IPS-NIHi7 (cell line): ENCODE data around the gene L3MBTL4.
"Not testable (repeated sequence)": the region's sequence is repeated elsewhere in the genome, so short reads cannot be mapped to it uniquely, and the experiment has no call there.

Experiments used
- DNase-seq: peaks from one replicate; pipeline ENCODE4 v3.0.0; 2012; ENCODE audit warnings: mixed read lengths; ENCODE audit errors: extremely low spot score

The L3MBTL4 gene

DNA sequence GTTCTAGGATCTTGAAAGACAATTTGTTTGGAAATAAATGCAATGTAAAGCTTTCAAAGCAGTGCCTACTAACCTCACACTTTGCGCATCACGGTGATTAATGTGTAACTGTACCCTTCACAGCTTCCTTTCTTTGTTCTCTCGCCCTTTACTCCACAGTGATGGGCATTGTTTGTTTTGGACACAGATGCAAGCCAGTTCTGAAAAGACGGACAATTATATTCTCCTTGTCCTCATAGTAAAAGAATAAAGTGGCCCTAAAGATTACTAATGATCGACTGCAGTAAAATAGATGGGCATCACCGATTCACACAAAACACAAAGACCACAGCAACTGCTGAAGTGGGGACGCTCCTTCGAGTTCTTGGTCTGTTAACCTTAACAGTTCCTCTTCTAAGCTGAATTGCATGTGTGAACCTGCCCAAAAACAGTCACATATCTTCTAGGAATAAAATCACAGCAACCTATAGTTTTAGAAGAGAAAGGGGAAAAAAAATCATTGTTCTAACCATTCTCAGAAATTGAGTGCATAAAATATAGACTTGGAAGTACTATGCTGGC is 7.7 kb downstream of the L3MBTL4 start:
- DNase-seq, result no peak

GRCh38 chr18:6406075-6406909 is 8.4 kb downstream of the L3MBTL4 start:
- peak; percentile 30 for DNase-seq

- no peak for DNase-seq
Observed at GRCh38 chr18:6405237-6406074, 9.3 kb downstream of the L3MBTL4 start.

DNA sequence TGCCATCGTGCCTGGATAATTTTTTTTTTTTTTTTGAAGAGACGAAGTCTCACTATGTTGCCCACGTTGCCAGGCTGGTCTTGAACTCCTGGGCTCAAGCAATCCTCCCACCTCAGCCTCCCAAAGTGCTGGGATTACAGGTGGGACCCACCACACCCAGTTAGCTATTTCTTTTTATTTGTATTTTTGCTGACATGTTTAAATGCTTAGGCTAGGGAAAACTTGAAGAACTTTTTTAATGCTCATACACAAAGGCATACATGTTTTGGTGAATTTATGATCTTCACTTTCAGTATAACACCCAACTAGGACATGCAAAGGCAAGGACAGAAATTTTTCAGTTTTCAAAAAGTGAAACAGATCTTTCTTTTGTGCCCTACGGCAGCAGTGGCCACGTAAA is 9.9 kb downstream of the L3MBTL4 start:
- no peak for DNase-seq

DNA sequence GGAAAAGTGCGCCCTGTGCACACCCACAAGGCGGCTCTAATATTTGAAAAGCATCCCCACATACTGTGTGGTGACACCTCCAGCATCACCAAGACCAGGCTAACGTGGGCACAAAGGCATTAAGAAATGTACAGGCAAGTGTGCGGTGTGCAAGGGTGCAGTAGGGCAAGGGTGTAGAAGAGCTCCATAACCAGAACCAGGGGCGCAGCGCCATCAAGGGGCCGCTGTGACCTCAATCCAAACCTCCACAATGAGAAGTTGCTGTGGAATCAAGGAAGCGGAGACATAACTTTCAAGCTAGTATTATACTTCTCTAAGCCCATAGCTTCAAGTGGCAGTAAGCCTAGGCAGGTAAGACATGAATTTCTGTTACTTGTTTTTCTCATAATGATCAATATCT is 13.0 kb downstream of the L3MBTL4 start:
- DNase-seq, result peak; percentile 60

DNA sequence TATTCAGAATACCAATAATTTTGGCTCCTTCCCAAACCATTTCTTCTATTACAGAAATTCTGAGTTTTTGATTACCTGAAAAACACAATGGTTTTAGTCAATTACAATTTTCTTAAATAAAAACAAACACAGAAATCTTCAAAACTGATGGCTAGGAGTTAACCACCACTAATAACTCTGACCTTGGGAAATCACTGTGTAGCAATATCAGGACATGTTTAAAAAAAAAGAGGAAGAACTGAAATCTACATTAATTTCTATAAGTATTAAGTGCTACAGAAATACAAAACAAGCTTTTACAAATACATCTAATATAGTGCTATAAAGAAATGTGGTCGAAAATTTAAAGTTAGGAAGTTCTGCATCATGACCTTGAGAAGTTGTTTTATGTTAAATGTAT is 14.9 kb downstream of the L3MBTL4 start:
- DNase-seq, result no peak

GRCh38 chr18:6397931-6398566 is 16.7 kb downstream of the L3MBTL4 start:
- peak; percentile 29 for DNase-seq

DNA sequence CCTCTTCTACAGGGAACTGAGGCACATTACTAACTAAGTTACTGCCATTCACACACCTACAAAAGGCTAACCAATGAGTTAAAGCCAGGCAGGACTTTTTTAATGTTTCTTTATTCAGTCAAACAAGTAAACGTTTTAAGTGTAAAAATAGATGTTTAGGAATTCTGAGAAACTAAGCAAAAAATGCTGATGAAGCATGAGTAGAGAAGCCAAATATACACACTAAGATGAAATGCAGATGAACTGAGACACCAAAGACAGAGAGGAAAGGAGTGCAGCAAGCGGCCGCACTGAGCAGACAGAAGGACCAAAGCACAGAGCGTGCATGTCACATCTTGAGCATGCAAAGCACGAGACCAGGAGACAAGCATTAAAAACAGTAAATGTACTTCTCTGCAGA is 17.9 kb downstream of the L3MBTL4 start:
- DNase-seq, result no peak

DNA sequence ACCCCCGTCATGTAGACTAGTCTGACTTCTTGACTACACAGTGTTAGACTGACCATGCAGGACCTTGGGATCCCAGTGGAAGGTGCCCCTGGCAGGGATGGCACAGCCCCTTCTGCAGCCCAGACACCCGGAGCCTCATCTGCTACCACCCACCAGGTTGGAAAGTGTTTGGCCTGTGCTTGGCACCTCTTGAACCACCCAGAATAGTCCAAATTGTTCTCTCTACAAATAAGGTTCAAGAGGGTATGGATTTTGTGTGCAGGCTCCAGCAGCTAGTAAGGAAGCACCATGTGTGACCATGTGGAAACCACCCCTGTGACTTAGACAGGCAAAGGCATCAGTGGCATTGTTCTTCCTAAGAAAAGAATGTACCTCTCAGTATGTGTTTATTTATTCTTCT is 18.4 kb downstream of the L3MBTL4 start:
- no peak for DNase-seq

DNA sequence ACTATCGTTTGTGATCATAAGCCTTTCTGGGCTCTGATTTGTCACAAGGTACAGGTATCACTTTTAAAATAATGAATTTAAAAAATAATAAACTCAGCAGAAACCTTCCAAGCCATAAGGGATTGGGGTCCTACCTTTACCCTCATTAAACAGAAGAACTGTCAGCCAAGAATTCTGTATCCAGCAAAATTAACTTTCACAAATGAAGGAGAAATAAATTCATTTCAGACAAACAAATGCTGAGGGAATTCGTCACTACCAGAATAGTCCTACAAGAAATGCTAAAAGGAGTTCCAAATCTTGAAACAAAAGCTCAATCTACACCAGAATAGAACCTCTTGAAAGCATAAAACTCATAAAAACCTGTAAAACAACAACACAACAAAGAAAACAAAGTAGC is 25.7 kb downstream of the L3MBTL4 start:
- no peak for DNase-seq

DNA sequence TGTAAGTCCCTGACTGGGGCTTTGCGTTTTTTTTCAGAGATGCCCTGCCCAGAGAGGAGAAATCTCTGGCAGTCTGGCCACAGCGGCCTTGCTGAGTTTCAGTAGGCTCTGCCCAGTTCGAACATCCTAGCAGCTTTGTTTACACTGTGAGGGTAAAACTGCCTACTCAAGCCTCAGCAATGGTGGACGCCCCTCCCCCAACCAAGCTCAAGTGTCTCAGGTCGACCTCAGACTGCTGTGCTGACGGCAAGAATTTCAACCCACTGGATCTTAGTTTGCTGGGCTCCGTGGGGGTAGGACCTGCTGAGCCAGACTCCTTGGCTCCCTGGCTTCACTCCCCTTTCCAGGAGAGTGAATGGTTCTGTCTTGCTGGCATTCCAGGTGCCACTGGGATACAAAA is 31.7 kb downstream of the L3MBTL4 start:
- DNase-seq, result no peak

DNA sequence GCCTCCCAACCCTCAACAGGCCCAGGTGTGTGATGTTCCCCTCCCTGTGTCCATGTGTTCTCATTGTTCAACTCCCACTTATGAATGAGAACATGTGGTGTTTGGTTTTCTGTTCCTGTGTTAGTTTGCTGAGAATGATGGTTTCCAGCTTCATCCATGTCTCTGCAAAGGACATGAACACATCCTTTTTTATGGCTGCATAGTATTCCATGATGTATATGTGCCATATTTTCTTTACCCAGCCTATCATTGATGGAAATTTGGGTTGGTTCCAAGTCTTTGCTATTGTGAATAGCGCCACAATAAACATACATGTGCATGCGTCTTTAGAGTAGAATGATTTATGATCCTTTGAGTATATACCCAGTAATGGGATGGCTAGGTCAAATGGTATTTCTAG is 37.2 kb downstream of the L3MBTL4 start:
- not testable (repeated sequence) for DNase-seq

GRCh38 chr18:6376433-6377229 is 38.1 kb downstream of the L3MBTL4 start:
- no peak for DNase-seq

DNA sequence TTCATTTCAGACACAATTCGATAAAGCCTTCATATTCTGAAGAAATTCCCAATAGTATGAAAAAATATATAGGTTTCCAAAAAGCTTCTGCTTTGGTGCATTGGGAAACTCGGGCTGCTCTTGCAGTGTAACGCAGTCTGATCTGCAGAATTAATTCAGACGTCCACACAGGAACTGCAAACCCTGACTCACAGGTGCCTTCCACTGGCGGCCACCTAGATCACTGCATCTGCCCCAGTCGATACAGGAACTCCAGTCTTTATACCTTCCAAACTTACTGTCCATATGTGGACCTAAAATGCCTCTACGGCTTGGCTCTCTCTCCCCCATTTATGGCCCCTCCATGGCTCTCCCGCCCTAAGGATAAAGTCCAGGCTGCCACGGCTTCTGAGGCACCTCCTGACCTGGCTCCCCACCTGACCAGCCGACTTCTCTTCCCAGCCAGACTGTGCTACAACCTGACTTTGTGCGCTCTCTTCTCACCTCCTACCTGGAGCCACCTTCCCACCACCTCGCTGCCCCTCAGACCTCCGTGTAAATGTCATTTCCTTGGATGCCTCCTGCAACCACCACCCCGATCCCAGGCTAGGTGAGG is 39.7 kb downstream of the L3MBTL4 start:
- DNase-seq, result no peak

GRCh38 chr18:6374340-6374739 is 40.4 kb downstream of the L3MBTL4 start:
- no peak for DNase-seq

GRCh38 chr18:6373187-6373586 is 41.5 kb downstream of the L3MBTL4 start:
- no peak for DNase-seq

- no peak for DNase-seq
Observed at GRCh38 chr18:6370886-6371635, 43.6 kb downstream of the L3MBTL4 start.

GRCh38 chr18:6370410-6370809 is 44.3 kb downstream of the L3MBTL4 start:
- DNase-seq, result no peak

DNA sequence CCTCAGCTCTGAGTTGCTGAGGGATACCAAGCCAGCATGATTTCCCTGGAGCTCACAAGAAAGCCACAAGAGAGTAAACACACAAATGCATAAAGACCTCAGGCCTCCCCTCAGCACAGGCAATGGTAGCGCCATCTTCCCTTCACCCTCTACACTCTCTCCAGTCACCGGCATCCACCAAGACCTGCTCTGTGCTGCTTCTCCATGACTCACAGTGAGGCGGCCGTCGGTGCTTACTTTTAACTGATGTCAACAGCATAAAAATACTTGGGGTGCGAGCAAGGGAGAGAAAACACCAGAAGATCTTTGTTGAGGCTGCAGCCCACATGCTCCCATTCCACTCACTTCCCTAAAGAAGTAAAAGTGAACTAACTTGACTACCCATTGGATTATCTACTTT is 46.7 kb downstream of the L3MBTL4 start:
- DNase-seq, result no peak

DNA sequence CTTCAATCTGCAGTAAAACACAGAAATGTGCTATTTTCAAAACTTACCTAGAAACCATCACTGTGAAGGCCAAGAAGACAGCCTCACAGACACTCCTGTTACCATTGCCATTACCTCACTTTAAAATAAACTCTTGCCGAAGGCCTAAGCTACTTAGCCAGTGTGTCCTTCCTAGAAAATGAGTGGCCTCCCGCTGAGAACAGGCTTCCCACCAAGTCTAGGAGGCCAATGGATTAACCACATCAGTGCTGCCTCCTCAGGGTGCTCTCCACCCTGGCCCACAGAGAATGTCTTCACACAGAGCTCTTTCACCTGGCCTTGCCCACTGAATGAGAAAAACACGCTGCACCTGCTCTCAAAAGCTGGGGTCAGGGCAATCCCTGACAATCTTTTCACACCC is 47.5 kb downstream of the L3MBTL4 start:
- no peak for DNase-seq
